Stimulated activated CD8-positive, alpha-beta memory T cell treated with anti-CD3 and anti-CD28 coated beads, Interleukin-4, amount 100 ng/mL, for 1 hour (primary cell): ENCODE data around the gene SAT1.
"Not testable (repeated sequence)": the region's sequence is repeated elsewhere in the genome, so short reads cannot be mapped to it uniquely, and the experiment has no call there.

Experiments used
- DNase-seq, 2 donors: peaks; one replicate each; pipeline ENCODE4 v3.0.0-alpha.2; 2020; ENCODE audit warnings: low read depth in 2 of 2, low spot score in 1 of 2

Gene SAT1

DNA sequence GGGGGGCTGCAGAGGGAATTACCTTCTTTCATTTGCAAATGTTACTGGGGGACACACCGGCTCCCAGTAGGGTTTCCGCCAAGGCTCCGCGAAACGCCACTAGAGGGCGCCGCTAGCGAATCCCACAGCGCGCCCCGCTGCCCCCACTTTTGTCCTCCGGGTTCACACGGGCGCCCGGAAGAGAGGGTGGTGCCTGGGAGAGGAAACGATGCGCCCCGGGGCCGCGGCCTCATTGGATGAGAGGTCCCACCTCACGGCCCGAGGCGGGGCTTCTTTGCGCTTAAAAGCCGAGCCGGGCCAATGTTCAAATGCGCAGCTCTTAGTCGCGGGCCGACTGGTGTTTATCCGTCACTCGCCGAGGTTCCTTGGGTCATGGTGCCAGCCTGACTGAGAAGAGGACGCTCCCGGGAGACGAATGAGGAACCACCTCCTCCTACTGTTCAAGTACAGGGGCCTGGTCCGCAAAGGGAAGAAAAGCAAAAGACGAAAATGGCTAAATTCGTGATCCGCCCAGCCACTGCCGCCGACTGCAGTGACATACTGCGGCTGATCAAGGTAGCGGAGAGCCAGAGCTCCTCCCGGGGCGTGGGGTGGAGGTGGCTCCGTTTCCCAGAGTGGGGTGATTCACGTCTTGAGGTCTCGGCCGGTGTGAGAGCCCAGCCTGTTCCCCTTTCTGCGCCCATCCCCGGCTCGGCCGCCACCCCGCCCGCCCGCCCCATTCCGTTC lies at the start of gene SAT1:
Gene SAT1 (plus strand): TSS at position 311 of the 726 bp plus-strand sequence. CDS start 179 bp downstream, at position 490.
- DNase-seq: peak; percentile 81 to 86

DNA sequence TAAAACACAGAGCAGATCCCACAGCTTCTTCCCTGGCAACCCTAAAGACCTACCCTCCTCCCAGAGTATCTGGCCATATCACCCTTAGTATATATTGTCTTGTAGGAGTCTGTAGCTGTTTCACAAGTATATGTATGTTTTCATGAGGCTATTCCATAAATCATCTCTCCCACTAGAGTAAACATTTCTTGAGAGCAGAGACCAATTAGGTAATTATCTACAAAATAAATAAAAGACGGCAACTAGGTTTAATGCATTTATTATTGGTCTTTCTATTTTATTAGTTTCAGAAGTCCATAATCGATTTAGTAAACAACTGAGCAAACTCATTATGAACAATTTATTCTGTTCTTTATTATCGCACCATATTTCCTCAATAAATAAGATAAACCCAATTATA lies 46.9 kb upstream of the SAT1 start:
- no peak for DNase-seq

DNA sequence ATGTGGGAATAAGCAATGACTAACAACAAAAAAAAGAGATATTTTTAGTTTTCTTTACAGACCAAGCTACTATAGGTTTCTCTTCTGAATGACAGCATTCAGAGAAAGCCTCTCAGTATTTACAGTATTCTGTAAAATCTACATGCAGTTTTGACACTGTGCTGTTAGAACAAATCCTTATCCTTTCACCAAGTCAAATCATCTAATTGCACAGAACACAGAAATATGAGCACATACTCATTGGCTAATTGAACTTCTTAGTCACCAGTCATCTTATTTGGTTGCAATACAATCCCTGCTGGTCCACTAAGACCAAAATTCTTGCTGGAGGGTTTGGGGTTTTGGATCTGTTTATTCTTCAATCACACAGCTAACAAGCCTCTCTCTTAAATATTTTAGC lies 45.6 kb upstream of the SAT1 start:
- DNase-seq: no peak

DNA sequence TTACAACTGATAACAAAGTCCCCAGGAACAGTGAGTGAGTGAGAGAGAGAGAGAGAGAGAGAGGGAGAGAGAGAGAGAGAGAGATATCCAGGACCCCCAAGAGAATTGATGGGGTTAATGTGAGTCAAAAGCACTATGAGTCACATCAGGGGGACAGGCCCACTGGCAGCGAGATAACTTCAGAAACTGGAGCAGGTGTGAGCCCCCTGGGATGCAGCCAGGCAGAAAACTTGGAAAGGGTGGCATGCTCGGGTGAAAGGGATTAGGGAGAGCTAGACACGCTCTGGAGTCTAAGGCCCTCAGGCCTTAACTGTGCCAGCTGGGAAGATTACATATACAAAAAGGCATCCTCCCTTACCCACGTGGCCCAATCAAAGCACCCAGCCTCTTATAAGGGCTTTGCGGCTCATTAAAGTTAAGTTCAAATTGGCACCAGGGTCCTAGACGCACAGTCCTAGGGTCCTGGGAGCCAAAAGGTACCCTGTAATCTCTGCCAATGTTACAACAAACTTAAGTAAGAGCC lies 40.7 kb upstream of the SAT1 start:
- DNase-seq: no peak

DNA sequence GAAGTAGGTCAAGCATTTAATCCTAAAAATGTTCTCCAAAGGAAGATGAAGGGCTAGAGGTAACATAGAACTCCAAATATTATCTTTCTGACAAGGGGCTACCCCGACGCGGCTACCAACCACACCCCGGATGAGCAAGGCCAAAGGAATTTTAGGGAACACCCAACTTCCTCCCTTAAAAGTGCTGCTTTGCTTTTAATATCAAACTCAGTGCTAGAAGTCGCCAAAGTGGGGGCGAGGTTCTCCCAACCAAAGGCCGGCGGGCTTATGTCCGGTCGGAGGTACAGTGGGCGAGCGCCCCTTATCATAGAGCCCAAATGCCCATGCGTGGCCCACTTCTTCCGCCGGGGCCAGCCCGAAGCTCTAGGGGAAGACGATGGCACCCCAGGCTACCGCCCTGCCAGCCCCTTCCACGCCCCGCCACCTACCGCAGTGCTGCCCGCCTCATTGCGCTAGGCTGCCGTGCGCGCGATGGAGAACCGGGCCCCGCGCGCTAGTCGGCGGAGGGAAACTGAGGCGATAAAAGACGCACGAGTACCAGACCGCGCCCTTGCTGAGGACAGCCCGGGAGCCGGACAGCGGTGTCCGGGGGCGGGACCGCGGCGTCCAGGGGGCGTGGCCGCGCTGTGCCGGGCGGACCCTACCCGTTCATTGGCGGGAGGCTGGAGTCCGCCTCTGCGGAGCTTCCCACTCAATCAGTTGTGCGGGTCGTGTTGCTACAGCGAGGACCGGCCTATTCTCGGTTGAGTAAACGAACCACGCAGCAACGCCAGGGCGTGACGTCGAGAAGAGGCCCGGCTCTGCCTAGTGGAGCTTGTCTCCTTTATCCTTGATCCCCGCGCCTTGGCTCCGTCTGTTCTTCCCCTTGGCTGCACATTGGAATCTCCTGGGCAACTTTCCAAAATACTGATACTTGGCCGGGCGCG lies 40.0 kb upstream of the SAT1 start, which contains the start of gene ACOT9:
Gene ACOT9 (minus strand): TSS at position 580 of the 926 bp plus-strand sequence. CDS start 132 bp downstream, at position 448.
- peak in 1 of 2 donors; percentile 40 for DNase-seq

- DNase-seq: not testable (repeated sequence)
Observed at GRCh38 chrX:23743623-23743971, 39.4 kb upstream of the SAT1 start.

DNA sequence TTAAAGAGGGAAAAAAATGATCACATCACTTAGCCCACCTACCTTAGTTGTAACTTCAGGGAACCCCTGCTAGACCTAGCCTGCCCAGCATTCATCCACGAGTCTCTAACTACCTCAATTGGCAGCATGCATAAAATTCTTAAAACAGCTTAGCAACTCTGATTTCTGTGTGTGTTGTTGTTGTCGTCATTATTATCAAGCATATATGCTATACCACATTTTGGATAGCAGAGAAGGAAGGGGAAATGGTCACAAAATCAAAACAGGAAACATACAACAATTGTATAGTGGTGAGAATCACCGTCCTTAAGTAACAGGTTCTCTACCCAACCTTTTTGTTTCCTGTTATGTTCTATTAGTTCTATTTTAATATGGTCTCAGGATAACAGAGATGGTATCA lies 37.2 kb upstream of the SAT1 start:
- no peak for DNase-seq

- no peak for DNase-seq
Observed at GRCh38 chrX:23749129-23749528, 33.8 kb upstream of the SAT1 start.

DNA sequence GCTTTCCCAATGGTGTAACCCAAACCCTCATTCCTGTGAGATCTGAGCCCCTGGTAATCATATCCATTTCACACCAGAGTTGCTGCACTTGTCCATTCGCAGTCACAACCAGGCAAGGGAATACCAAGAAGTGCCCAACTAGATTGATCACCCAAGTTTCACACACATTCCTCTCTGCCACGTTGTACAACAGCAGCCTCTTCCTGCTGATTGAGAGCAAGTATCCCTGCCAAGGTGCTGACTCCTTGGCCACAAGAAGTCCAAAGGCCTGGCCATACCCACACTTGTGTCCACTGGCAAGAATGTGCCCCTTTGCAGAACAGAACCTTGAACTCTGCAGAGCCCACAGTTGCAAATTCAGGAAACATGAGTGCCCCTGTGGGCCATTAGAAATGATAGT lies 33.4 kb upstream of the SAT1 start:
- no peak for DNase-seq

GRCh38 chrX:23752740-23753415 lies 30.1 kb upstream of the SAT1 start:
- no peak for DNase-seq

DNA sequence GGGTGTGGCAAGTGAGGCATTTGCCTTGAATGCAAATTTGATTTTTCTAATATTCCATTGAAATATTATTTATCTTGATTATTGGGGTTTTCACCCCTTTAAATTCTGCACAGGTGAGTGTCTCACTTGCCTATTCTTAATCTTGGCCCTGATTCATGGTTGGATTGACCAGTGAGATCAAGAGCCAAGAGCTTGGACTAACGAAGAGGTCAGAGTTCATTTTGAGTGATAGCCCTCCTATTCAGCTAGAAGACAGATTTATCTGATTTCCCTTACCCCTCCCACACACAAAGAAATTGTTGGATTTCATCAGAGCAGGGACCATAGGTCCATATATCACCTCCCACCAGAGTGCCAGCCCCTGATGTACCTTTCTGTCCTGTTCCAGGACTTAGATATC lies 28.3 kb upstream of the SAT1 start:
- DNase-seq: no peak

GRCh38 chrX:23756165-23756564 lies 26.8 kb upstream of the SAT1 start:
- peak; percentile 30 to 33 for DNase-seq

DNA sequence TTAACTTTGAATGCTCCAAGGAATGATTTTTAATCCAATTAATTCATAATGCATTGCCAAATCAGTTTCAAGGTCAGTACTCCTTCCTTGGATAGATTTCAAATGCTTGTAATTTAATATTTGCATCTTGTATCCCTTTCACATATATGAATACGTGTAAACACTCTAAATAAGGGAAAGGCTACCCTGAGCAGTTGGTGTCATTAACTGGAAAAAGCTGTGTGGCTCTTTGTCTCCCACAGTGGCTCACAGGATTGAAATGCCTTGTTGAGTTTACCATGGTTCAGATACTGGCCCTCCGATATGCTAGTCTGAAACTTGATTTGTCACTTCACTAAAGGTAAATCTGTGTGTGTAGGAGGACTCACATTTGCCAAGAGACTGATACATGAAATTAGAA lies 23.2 kb upstream of the SAT1 start:
- no peak for DNase-seq

- no peak for DNase-seq
Observed at GRCh38 chrX:23764188-23764984, 18.6 kb upstream of the SAT1 start.

- no peak for DNase-seq
Observed at GRCh38 chrX:23765449-23765848, 17.5 kb upstream of the SAT1 start.

DNA sequence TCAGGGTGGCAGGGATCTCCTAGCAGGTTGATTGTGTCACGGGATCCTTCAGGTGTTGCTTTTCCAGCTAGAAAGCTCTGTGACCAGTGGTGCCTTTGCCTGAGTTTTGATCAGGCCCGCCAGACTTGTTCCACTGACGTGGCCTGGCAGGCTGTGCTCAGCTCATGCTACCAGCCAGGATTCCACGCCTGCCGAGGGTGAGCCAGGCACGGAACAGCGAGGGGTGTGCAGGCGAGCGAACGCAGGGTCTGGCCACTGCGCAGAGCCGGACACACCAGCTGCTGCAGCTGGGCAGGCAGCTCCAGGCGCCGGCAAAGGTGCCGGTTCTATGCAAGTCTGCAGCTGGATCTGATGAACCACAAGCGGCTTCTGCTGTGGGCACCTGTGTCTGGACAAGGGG lies 17.1 kb upstream of the SAT1 start:
- DNase-seq: no peak

- no peak for DNase-seq
Observed at GRCh38 chrX:23766650-23767551, 16.1 kb upstream of the SAT1 start.

GRCh38 chrX:23770142-23770541 lies 12.8 kb upstream of the SAT1 start:
- no peak for DNase-seq

GRCh38 chrX:23771086-23771485 lies 11.9 kb upstream of the SAT1 start:
- not testable (repeated sequence) for DNase-seq
